ENCODE results near the gene SP9. TPM values are rescaled to one million over a fixed set of nuclear protein-coding genes. Genes with fewer than 3 reads are reported as not detected.

Gene SP9
- total and polyA plus RNA-seq, 3 donors from 2014 or later, result 0.74 to 1.5 (median 0.74) TPM

- DNase-seq, result no peak
- H3K27ac ChIP-seq, result no peak overlapping the region
- H3K36me3 ChIP-seq (ENCODE audit: low read depth, missing control alignments), result no peaks in the 10 kb centered on the region
- H3K4me3 ChIP-seq, result no peak overlapping the region
- 13 to 16% methylated on average over 15 of the region's 15 CpGs for WGBS, 2 donors
- peaks cover 11% of the 10 kb centered on the region for H3K4me1 ChIP-seq
- intact Hi-C loops (cut with DNase I; ENCODE audit: low total_unique reads), result no loop called here
- H3K27me3 ChIP-seq, result peaks cover 11% of the 10 kb centered on the region
- no peaks in the 10 kb centered on the region for H3K9me3 ChIP-seq
- TF ChIP-seq POLR2A (IDR thresholded peaks at IDR 0.05) (no peak), CTCF (IDR thresholded peaks at IDR 0.05) (no peak)
These were observed 1.8 kb upstream of the SP9 start for GRCh38 chr2:174333017-174333371.

- Histone ChIP-seq H3K27ac (no peak overlapping the region), H3K9me3 (no peaks in the 10 kb centered on the region), H3K27me3 (peaks cover 11% of the 10 kb centered on the region), H3K4me3 (no peak overlapping the region), H3K36me3 (ENCODE audit: low read depth, missing control alignments) (no peaks in the 10 kb centered on the region), H3K4me1 (peaks cover 11% of the 10 kb centered on the region)
- no peak for TF ChIP-seq CTCF (IDR thresholded peaks at IDR 0.05)
- TF ChIP-seq POLR2A (IDR thresholded peaks at IDR 0.05), result no peak
- no peak for DNase-seq
- WGBS, 2 donors, result 13 to 16% methylated on average over 33 to 41 of the region's 41 CpGs
- intact Hi-C loops (cut with DNase I; ENCODE audit: low total_unique reads), result no loop called here
These were observed 1.1 kb upstream of the SP9 start for GRCh38 chr2:174333372-174334277.

- TF ChIP-seq CTCF (IDR thresholded peaks at IDR 0.05) (no peak), POLR2A (IDR thresholded peaks at IDR 0.05) (no peak)
These were observed 457 bp upstream of the SP9 start for GRCh38 chr2:174334278-174334715.

GRCh38 chr2:174335254-174335987, 667 bp downstream of the SP9 start:
- no peak overlapping the region for H3K27ac ChIP-seq
- H3K4me1 ChIP-seq, result peaks cover 11% of the 10 kb centered on the region
- H3K4me3 ChIP-seq, result peak overlapping the region; percentile 44 to 46
- TF ChIP-seq POLR2A (IDR thresholded peaks at IDR 0.05) (no peak), CTCF (IDR thresholded peaks at IDR 0.05) (no peak)
- no peaks in the 10 kb centered on the region for H3K9me3 ChIP-seq
- 6 to 9% methylated on average over 27 to 47 of the region's 47 CpGs for whole genome bisulfite sequencing, 2 donors
- H3K27me3 ChIP-seq, result peaks cover 23% of the 10 kb centered on the region
- intact Hi-C loops (cut with DNase I; ENCODE audit: low total_unique reads), result no loop called here
- no peaks in the 10 kb centered on the region for H3K36me3 ChIP-seq (ENCODE audit: low read depth, missing control alignments)
- DNase-seq, result no peak

More at GRCh38 chr2:174334278-174334715, 457 bp upstream of the SP9 start:
- no peak for DNase-seq
- H3K4me1 ChIP-seq, result peaks cover 11% of the 10 kb centered on the region
- H3K36me3 ChIP-seq (ENCODE audit: low read depth, missing control alignments), result no peaks in the 10 kb centered on the region
- H3K27ac ChIP-seq, result no peak overlapping the region
- 25 to 33% methylated on average over 11 of the region's 11 CpGs for WGBS, 2 donors
- intact Hi-C loops (cut with DNase I; ENCODE audit: low total_unique reads), result no loop called here
- no peak overlapping the region for H3K4me3 ChIP-seq
- no peaks in the 10 kb centered on the region for H3K9me3 ChIP-seq
- peaks cover 13% of the 10 kb centered on the region for H3K27me3 ChIP-seq

All from testis (tissue), 3 donors.